Large intestine (tissue), 3 donors: ENCODE results near the gene TMEM95. TPM values are rescaled to one million over a fixed set of nuclear protein-coding genes. Genes with fewer than 3 reads are reported as not detected.

Experiments used
- DNase-seq, 2 donors: peaks; one replicate each; pipeline versions ENCODE4 v3.0.0 to v3.0.0-alpha.2; 2013
- H3K27ac ChIP-seq: one replicate; pipeline ENCODE4 v1.5.1; 2013; ENCODE audit warnings: low read length
- H3K27me3 ChIP-seq: 2 replicates; pipeline ENCODE4 v1.6.1; 2013; ENCODE audit warnings: low read length; ENCODE audit not compliant: control insufficient read depth, insufficient read depth
- H3K36me3 ChIP-seq: 2 replicates; pipeline ENCODE4 v1.6.1; 2013; ENCODE audit warnings: low read length; ENCODE audit not compliant: control insufficient read depth, insufficient read depth
- H3K4me1 ChIP-seq: one replicate; pipeline ENCODE4 v1.6.1; 2013; ENCODE audit warnings: low read length; ENCODE audit not compliant: control insufficient read depth, insufficient read depth
- H3K4me3 ChIP-seq: one replicate; pipeline ENCODE4 v1.5.1; 2013; ENCODE audit warnings: low read length
- H3K9me3 ChIP-seq: one replicate; pipeline ENCODE4 v1.6.1; 2013; ENCODE audit warnings: mild to moderate bottlenecking, low read depth, low read length, moderate library complexity; ENCODE audit not compliant: control insufficient read depth
- WGBS: methylation state at CpG from one replicate; pipeline ENCODE4 v1.1.5; 2013; ENCODE audit warnings: low lambda C conversion rate; ENCODE audit not compliant: insufficient coverage; 5-methylcytosine and 5-hydroxymethylcytosine counted together
- polyA plus RNA-seq: library from polyadenylated mRNA; unstranded; fragments of 120-200 nt; gene quantifications from one replicate; pipeline ENCODE4 v1.2.1, GENCODE V29; 2013

TMEM95 gene
- polyA plus RNA-seq, 1 donor: 0.04 TPM

DNA sequence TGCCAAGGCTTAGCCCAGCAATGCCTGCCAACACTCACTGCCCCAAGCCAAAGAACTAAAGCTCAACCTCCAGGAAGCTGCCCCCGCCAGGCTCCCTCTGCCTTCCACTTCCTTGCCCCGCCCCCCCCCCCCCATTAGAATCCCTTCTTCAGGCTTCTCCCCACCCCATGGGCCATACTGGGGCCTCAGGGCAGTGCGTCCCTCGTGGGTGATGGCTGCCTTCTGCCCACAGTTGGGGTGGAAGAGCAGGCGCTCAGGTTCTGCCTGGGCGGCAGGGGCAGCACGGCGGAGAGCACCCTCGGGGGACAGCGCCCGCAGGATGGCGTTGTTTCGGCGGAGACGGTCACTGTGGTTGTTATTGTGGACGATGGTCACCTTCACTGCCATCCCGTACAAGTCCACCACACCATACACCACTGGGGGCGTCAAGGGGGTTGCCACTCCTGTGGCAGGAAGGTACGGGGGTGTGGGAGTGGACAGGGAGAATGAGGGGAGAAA lies 29.9 kb upstream of the TMEM95 start:
- WGBS: no CpG with 5 or more reads among the region's 19 CpGs
- no peak for DNase-seq
- no peaks in the 10 kb centered on the region for H3K9me3 ChIP-seq
- peaks cover 66% of the 10 kb centered on the region for H3K36me3 ChIP-seq
- H3K27me3 ChIP-seq: no peaks in the 10 kb centered on the region
- peaks cover 8% of the 10 kb centered on the region for H3K4me1 ChIP-seq
- no peak overlapping the region for H3K4me3 ChIP-seq
- no peak overlapping the region for H3K27ac ChIP-seq

GRCh38 chr17:7326186-7326585 lies 28.8 kb upstream of the TMEM95 start:
- Histone ChIP-seq H3K27ac (no peak overlapping the region), H3K4me1 (peaks cover 16% of the 10 kb centered on the region), H3K9me3 (no peaks in the 10 kb centered on the region), H3K36me3 (peaks cover 55% of the 10 kb centered on the region), H3K4me3 (no peak overlapping the region), H3K27me3 (no peaks in the 10 kb centered on the region)
- no peak for DNase-seq
- no CpG with 5 or more reads among the region's 11 CpGs for WGBS

GRCh38 chr17:7327056-7327455 lies 27.9 kb upstream of the TMEM95 start:
- Histone ChIP-seq H3K27ac (no peak overlapping the region), H3K9me3 (no peaks in the 10 kb centered on the region), H3K4me1 (peaks cover 16% of the 10 kb centered on the region), H3K36me3 (peaks cover 46% of the 10 kb centered on the region), H3K4me3 (no peak overlapping the region), H3K27me3 (peaks cover 2% of the 10 kb centered on the region)
- no CpG with 5 or more reads among the region's 7 CpGs for WGBS
- no peak for DNase-seq

DNA sequence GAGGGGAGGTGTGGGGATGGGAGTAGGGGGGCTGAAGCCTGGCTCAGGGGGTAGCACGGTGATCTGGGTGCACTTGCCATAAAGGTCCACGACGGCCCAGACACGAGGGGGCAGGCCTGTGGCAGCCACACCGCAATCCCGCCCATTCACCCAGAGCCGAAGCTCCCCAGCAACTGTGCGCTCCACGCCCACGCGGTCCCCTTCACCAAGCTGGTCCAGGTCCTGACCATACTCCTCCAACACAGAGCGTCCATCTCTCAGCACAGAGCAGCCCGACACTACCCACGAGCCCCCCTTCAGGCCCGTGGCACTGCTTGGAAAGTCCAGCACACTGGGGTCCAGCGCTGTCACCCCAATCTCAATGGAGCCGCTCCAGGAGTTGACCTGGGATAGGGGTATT lies 27.5 kb upstream of the TMEM95 start:
- WGBS: no CpG with 5 or more reads among the region's 17 CpGs

DNA sequence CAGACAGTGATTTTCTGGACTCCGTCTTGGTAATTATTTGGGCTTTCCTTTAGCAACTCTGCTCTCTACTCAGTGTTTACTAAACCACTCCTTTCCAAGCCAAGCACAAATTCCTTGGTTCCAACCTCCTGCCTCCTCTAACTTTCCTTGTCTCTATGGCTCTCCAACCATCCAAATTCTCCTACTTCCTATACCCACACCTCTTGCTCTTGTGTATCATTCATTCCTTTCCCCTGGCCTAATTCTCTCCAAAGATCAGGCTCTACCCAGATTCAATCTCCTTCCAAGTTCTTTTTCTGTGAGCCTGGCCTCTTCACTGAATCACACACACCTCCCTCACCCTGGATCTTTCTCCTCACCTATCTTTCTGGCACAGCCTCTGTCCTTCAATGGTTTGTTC lies 26.9 kb upstream of the TMEM95 start:
- DNase-seq: no peak
- H3K9me3 ChIP-seq: no peaks in the 10 kb centered on the region
- peaks cover 16% of the 10 kb centered on the region for H3K4me1 ChIP-seq
- H3K27ac ChIP-seq: no peak overlapping the region
- H3K36me3 ChIP-seq: peaks cover 37% of the 10 kb centered on the region
- WGBS: no CpG with 5 or more reads among the region's 1 CpG
- peaks cover 2% of the 10 kb centered on the region for H3K27me3 ChIP-seq
- no peak overlapping the region for H3K4me3 ChIP-seq

More for the DNA sequence above, 27.5 kb upstream of the TMEM95 start:
- H3K4me3 ChIP-seq: no peak overlapping the region
- no peak for DNase-seq
- no peak overlapping the region for H3K27ac ChIP-seq
- peaks cover 16% of the 10 kb centered on the region for H3K4me1 ChIP-seq
- peaks cover 2% of the 10 kb centered on the region for H3K27me3 ChIP-seq
- peaks cover 42% of the 10 kb centered on the region for H3K36me3 ChIP-seq
- H3K9me3 ChIP-seq: no peaks in the 10 kb centered on the region

GRCh38 chr17:7328840-7329373 lies 26.0 kb upstream of the TMEM95 start, which contains the start of gene NEURL4:
Gene NEURL4, minus strand, starts transcription at chr17:7329335. Its CDS starts 23 bp downstream, at chr17:7329312.
- WGBS: no CpG with 5 or more reads among the region's 50 CpGs
- no peaks in the 10 kb centered on the region for H3K9me3 ChIP-seq
- peaks cover 16% of the 10 kb centered on the region for H3K4me1 ChIP-seq
- peaks cover 2% of the 10 kb centered on the region for H3K27me3 ChIP-seq
- peak within 1 kb of the TSS; percentile 59 for H3K4me3 ChIP-seq
- H3K36me3 ChIP-seq: peaks cover 28% of the 10 kb centered on the region
- peak within 1 kb of the TSS; percentile 73 for H3K27ac ChIP-seq
- DNase-seq: no peak

- peaks cover 16% of the 10 kb centered on the region for H3K4me1 ChIP-seq
- peaks cover 22% of the 10 kb centered on the region for H3K36me3 ChIP-seq
- DNase-seq: peak; percentile 99 to 100
- peak overlapping the region; percentile 59 for H3K4me3 ChIP-seq
- no peaks in the 10 kb centered on the region for H3K9me3 ChIP-seq
- peaks cover 2% of the 10 kb centered on the region for H3K27me3 ChIP-seq
- WGBS: no CpG with 5 or more reads among the region's 43 CpGs
- peak overlapping the region; percentile 73 for H3K27ac ChIP-seq
These were observed 25.5 kb upstream of the TMEM95 start for GRCh38 chr17:7329374-7329996.

GRCh38 chr17:7329997-7330637 lies 24.8 kb upstream of the TMEM95 start:
- DNase-seq: peak in 1 of 2 donors; percentile 52
- Histone ChIP-seq H3K9me3 (no peaks in the 10 kb centered on the region), H3K36me3 (peaks cover 17% of the 10 kb centered on the region), H3K4me1 (peaks cover 16% of the 10 kb centered on the region), H3K4me3 (peak overlapping the region; percentile 59), H3K27me3 (peaks cover 2% of the 10 kb centered on the region), H3K27ac (peak overlapping the region; percentile 73)
- WGBS: no CpG with 5 or more reads among the region's 34 CpGs

- Histone ChIP-seq H3K4me1 (peaks cover 16% of the 10 kb centered on the region), H3K36me3 (peaks cover 13% of the 10 kb centered on the region), H3K9me3 (no peaks in the 10 kb centered on the region), H3K27ac (peak overlapping the region; percentile 73), H3K4me3 (peak overlapping the region; percentile 59), H3K27me3 (peaks cover 2% of the 10 kb centered on the region)
- DNase-seq: no peak
- no CpG with 5 or more reads among the region's 13 CpGs for WGBS
These were observed 24.3 kb upstream of the TMEM95 start for GRCh38 chr17:7330638-7331015.

DNA sequence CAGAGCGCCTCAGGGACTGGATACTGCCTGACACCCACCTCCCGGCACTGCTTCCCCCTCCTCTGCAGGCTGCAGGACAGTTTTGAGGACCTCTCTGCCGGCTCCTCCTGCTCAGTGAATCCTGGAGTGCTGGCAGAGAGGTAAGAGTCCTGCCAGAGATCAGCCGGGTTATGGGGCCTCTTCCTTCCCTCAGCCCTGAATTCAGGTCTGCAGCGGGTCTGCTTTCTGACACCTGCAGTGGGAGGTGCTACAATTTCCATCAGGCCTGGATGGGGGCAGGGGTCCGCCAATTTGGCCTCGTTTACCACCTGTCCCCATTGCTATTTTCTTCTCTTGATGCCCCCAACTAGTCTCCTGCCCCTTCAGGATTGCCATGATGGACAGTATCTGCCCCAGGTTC lies 22.8 kb upstream of the TMEM95 start:
- DNase-seq: no peak
- peaks cover 4% of the 10 kb centered on the region for H3K27me3 ChIP-seq
- H3K27ac ChIP-seq: no peak overlapping the region

More for the DNA sequence above, 22.8 kb upstream of the TMEM95 start:
- peaks cover 16% of the 10 kb centered on the region for H3K4me1 ChIP-seq
- WGBS: no CpG with 5 or more reads among the region's 7 CpGs
- no peaks in the 10 kb centered on the region for H3K9me3 ChIP-seq
- no peaks in the 10 kb centered on the region for H3K36me3 ChIP-seq
- no peak overlapping the region for H3K4me3 ChIP-seq
